Karpas-422 (cell line): Measurements from ENCODE around the gene NODAL. TPM values are rescaled to one million over a fixed set of nuclear protein-coding genes. Genes with fewer than 3 reads are reported as not detected.

Experiments used
- DNase-seq: peaks from one replicate; pipeline ENCODE4 v3.0.0-alpha.2; 2015
- H2AFZ ChIP-seq: fragments of 200-600 bp; sonication (generic); 2 replicates; pipeline ENCODE4 v1.6.1; 2014; ENCODE audit warnings: antibody characterized with exemption, low read length, mixed read lengths
- H3K27ac ChIP-seq: fragments of 200-600 bp; sonication (generic); 2 replicates; pipeline ENCODE4 v1.5.1; 2014; ENCODE audit warnings: mild to moderate bottlenecking, low read length, moderate library complexity
- H3K27me3 ChIP-seq: fragments of 200-600 bp; sonication (generic); 2 replicates; pipeline ENCODE4 v1.6.1; 2014; ENCODE audit warnings: low read length, mixed read lengths
- H3K36me3 ChIP-seq: fragments of 200-600 bp; sonication (generic); 2 replicates; pipeline ENCODE4 v1.6.1; 2014; ENCODE audit warnings: low read length, mixed read lengths; ENCODE audit not compliant: insufficient read depth
- H3K4me1 ChIP-seq: fragments of 200-600 bp; sonication (generic); 2 replicates; pipeline ENCODE4 v1.6.1; 2014; ENCODE audit warnings: mild to moderate bottlenecking, low read length, mixed read lengths
- H3K4me2 ChIP-seq: fragments of 200-600 bp; sonication (generic); 2 replicates; pipeline ENCODE4 v1.6.1; 2014; ENCODE audit warnings: low read length, low read depth, mild to moderate bottlenecking; ENCODE audit not compliant: poor library complexity, severe bottlenecking
- H3K4me3 ChIP-seq: fragments of 200-600 bp; sonication (generic); 2 replicates; pipeline ENCODE4 v1.5.1; 2014; ENCODE audit warnings: mild to moderate bottlenecking, antibody characterized with exemption, low read length, mixed read lengths
- H3K79me2 ChIP-seq: fragments of 200-600 bp; sonication (generic); 2 replicates; pipeline ENCODE4 v1.6.1; 2014; ENCODE audit warnings: mild to moderate bottlenecking, low read length, mixed read lengths
- H3K9ac ChIP-seq: fragments of 200-600 bp; sonication (generic); 2 replicates; pipeline ENCODE4 v1.6.0; 2014; ENCODE audit warnings: low read length
- H3K9me2 ChIP-seq: fragments of 200-600 bp; sonication (generic), shearing (Covaris generic); replicated peaks from 2 replicates; pipeline ENCODE4 v1.6.0; 2014; ENCODE audit warnings: mild to moderate bottlenecking, low read length, moderate library complexity; ENCODE audit not compliant: insufficient read depth
- H3K9me3 ChIP-seq: fragments of 300-700, 200-600 bp; sonication (generic); 2 replicates; pipeline ENCODE4 v1.6.1; 2014; ENCODE audit warnings: low read length, mixed read lengths
- H4K20me1 ChIP-seq: fragments of 200-600 bp; sonication (generic); 2 replicates; pipeline ENCODE4 v1.6.1; 2014; ENCODE audit warnings: mild to moderate bottlenecking, antibody characterized with exemption, low read length, low read depth; ENCODE audit not compliant: insufficient read depth
- total RNA-seq: library from RNA; depleted of rRNA; stranded (reverse); fragments of >200 nt; shearing (Covaris generic); gene quantifications from 2 replicates; pipeline ENCODE4 v1.2.3, GENCODE V29; 2014; ENCODE audit warnings: low replicate concordance

Gene NODAL
- total RNA-seq, 1 experiment from 2014 or later, result not detected

GRCh38 chr10:70459774-70460490 is 18.5 kb upstream of the NODAL start:
- H3K9ac ChIP-seq, result no peak overlapping the region
- no peak overlapping the region for H3K27ac ChIP-seq
- H2AFZ ChIP-seq, result no peak overlapping the region
- no peaks in the 10 kb centered on the region for H4K20me1 ChIP-seq
- peaks cover 3% of the 10 kb centered on the region for H3K4me1 ChIP-seq
- no peaks in the 10 kb centered on the region for H3K36me3 ChIP-seq
- no peaks in the 10 kb centered on the region for H3K27me3 ChIP-seq
- no peak overlapping the region for H3K4me2 ChIP-seq
- H3K9me2 ChIP-seq, result no peaks in the 10 kb centered on the region
- no peaks in the 10 kb centered on the region for H3K79me2 ChIP-seq
- DNase-seq, result no peak
- H3K4me3 ChIP-seq, result no peak overlapping the region
- H3K9me3 ChIP-seq, result no peaks in the 10 kb centered on the region

GRCh38 chr10:70459061-70459773 is 17.7 kb upstream of the NODAL start:
- no peaks in the 10 kb centered on the region for H4K20me1 ChIP-seq
- no peaks in the 10 kb centered on the region for H3K36me3 ChIP-seq
- H3K4me3 ChIP-seq, result no peak overlapping the region
- DNase-seq, result no peak
- H3K4me2 ChIP-seq, result no peak overlapping the region
- H3K9me2 ChIP-seq, result no peaks in the 10 kb centered on the region
- H3K9ac ChIP-seq, result no peak overlapping the region
- H3K79me2 ChIP-seq, result no peaks in the 10 kb centered on the region
- no peak overlapping the region for H2AFZ ChIP-seq
- H3K27me3 ChIP-seq, result no peaks in the 10 kb centered on the region
- no peaks in the 10 kb centered on the region for H3K9me3 ChIP-seq
- peaks cover 3% of the 10 kb centered on the region for H3K4me1 ChIP-seq
- no peak overlapping the region for H3K27ac ChIP-seq

DNA sequence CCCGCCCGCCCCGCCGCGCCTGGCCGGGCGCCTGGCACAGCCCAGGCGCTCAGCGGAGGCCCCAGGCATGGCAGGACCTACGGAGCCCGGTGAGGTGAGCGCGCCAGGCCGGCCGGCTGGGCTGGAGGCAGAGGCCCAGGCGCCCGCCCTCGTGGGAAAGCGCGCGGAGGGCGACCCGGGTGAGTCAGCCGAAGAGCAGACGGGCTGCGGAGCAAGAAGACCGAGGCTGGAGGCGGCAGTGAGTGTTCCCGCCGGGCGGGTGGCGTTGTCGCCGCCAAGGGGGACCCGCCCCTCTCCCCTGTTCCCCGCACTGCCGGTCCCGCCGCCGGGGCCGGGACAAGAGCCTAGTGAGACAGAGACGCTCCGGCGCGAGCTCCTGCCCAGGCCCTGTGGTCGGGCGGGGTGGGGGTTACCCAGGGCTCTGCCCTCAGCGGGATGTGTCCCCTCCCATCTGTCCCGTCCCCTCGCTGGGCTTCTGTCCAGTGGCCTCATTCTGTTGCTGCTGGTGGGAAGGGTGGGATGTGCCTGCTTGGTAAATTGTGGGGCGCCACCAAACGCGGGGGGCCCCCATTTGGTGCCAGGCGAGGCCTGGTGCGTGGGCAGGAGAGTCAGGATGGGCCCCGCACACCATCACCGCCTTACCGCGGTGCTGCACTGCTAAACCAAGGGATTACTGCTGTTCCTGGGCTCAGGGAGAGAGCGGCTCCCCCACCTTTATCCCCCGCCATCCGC is 17.0 kb upstream of the NODAL start:
- Histone ChIP-seq H3K27ac (no peak overlapping the region), H3K4me1 (peaks cover 3% of the 10 kb centered on the region), H3K27me3 (no peaks in the 10 kb centered on the region), H3K9me2 (no peaks in the 10 kb centered on the region), H3K4me2 (no peak overlapping the region), H2AFZ (no peak overlapping the region), H3K9ac (no peak overlapping the region), H3K79me2 (no peaks in the 10 kb centered on the region), H4K20me1 (no peaks in the 10 kb centered on the region), H3K9me3 (no peaks in the 10 kb centered on the region), H3K4me3 (no peak overlapping the region), H3K36me3 (no peaks in the 10 kb centered on the region)
- DNase-seq, result no peak

DNA sequence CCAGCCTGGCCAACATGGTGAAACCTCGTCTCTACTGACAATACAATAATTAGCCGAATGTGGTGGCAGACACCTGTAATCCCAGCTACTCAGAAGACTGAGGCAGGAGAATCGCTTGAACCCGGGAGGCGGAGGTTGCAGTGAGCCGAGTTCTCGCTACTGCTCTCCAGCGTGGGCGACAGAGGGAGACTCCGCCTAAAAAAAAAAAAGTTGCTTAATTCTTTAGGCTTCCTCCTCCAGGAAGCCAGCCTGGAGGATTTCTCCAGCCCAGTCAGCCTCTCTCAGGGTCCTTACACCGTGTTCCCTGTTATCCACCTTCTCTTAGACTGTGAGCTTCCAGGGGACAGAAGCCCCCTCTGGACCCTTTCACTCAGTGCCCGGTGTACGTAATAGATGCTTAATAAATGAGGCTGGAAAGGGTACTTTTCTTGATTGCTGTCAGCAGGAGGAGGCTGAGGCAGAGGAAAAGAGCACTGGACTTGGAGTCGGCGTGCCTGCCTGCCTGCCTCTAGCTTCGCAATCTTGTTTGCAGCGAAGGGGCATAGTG is 16.4 kb upstream of the NODAL start:
- Histone ChIP-seq H4K20me1 (no peaks in the 10 kb centered on the region), H3K36me3 (no peaks in the 10 kb centered on the region), H3K79me2 (no peaks in the 10 kb centered on the region), H3K4me3 (no peak overlapping the region), H3K9me2 (no peaks in the 10 kb centered on the region), H2AFZ (no peak overlapping the region), H3K9me3 (no peaks in the 10 kb centered on the region), H3K4me2 (no peak overlapping the region), H3K27me3 (no peaks in the 10 kb centered on the region), H3K27ac (no peak overlapping the region), H3K4me1 (peaks cover 3% of the 10 kb centered on the region), H3K9ac (no peak overlapping the region)
- DNase-seq, result no peak

- Histone ChIP-seq H3K4me2 (no peak overlapping the region), H3K36me3 (no peaks in the 10 kb centered on the region), H3K9me2 (no peaks in the 10 kb centered on the region), H3K79me2 (no peaks in the 10 kb centered on the region), H3K4me3 (no peak overlapping the region), H3K9me3 (no peaks in the 10 kb centered on the region), H3K4me1 (no peaks in the 10 kb centered on the region), H3K9ac (no peak overlapping the region), H3K27ac (no peak overlapping the region), H3K27me3 (no peaks in the 10 kb centered on the region), H2AFZ (no peak overlapping the region), H4K20me1 (no peaks in the 10 kb centered on the region)
- no peak for DNase-seq
These were observed 14.7 kb upstream of the NODAL start for GRCh38 chr10:70456164-70456563.

DNA sequence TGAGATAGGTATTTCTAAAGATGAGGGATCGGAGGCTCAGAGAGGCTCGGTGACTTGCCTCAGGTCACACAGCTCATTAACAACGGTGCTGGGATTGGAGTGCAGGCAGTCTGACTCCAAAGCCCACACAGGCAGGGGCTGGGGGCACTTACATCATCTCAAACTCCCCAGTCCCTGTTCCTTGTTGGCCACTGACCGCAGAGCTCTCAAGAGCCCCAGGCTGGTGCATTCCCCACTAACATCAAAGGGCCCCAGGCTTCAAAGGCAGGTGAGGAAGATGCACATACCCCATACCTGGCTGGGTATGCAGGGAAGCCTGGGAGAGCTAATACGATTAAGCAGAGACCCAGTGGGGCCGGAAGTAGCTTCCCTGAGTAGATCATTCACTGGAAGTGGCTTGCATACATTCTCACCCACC is 13.7 kb upstream of the NODAL start:
- H3K4me2 ChIP-seq, result no peak overlapping the region
- no peaks in the 10 kb centered on the region for H3K9me2 ChIP-seq
- no peaks in the 10 kb centered on the region for H4K20me1 ChIP-seq
- no peaks in the 10 kb centered on the region for H3K36me3 ChIP-seq
- no peaks in the 10 kb centered on the region for H3K79me2 ChIP-seq
- no peak overlapping the region for H3K9ac ChIP-seq
- H3K27me3 ChIP-seq, result no peaks in the 10 kb centered on the region
- no peaks in the 10 kb centered on the region for H3K9me3 ChIP-seq
- H3K4me3 ChIP-seq, result no peak overlapping the region
- DNase-seq, result no peak
- H3K27ac ChIP-seq, result no peak overlapping the region
- H3K4me1 ChIP-seq, result no peaks in the 10 kb centered on the region
- no peak overlapping the region for H2AFZ ChIP-seq

GRCh38 chr10:70448236-70448635 is 6.8 kb upstream of the NODAL start:
- Histone ChIP-seq H3K4me3 (no peak overlapping the region), H3K4me1 (no peaks in the 10 kb centered on the region), H3K27ac (no peak overlapping the region)

More at GRCh38 chr10:70448236-70448635, 6.8 kb upstream of the NODAL start:
- no peaks in the 10 kb centered on the region for H3K79me2 ChIP-seq
- no peaks in the 10 kb centered on the region for H3K36me3 ChIP-seq
- no peaks in the 10 kb centered on the region for H3K27me3 ChIP-seq
- H3K4me2 ChIP-seq, result no peak overlapping the region
- H3K9me3 ChIP-seq, result no peaks in the 10 kb centered on the region
- no peak for DNase-seq
- no peaks in the 10 kb centered on the region for H4K20me1 ChIP-seq
- no peaks in the 10 kb centered on the region for H3K9me2 ChIP-seq
- no peak overlapping the region for H3K9ac ChIP-seq
- no peak overlapping the region for H2AFZ ChIP-seq
